Esophagus squamous epithelium (tissue), 4 donors: ENCODE data around the gene PRR14.

ENCODE experiments used
- POLR2A ChIP-seq, 4 donors: fragments of 450-650 bp; IDR thresholded peaks; one replicate each; pipeline ENCODE4 v1.6.1; 2017; ENCODE audit warnings: antibody characterized with exemption in 4 of 4, mild to moderate bottlenecking in 4 of 4, moderate library complexity in 3 of 4
- TF ChIP-seq, protein P1 (sequence below), 6 experiments: fragments of 450-650 bp in 4 of 6; fragments of 200-600 bp in 2 of 6; sonication (generic) in 2 of 6; IDR thresholded peaks; one replicate each; pipeline ENCODE4 v1.5.1; 2016 to 2019; ENCODE audit warnings: antibody characterized with exemption in 6 of 6, mild to moderate bottlenecking in 4 of 6, moderate library complexity in 4 of 6

DNA sequence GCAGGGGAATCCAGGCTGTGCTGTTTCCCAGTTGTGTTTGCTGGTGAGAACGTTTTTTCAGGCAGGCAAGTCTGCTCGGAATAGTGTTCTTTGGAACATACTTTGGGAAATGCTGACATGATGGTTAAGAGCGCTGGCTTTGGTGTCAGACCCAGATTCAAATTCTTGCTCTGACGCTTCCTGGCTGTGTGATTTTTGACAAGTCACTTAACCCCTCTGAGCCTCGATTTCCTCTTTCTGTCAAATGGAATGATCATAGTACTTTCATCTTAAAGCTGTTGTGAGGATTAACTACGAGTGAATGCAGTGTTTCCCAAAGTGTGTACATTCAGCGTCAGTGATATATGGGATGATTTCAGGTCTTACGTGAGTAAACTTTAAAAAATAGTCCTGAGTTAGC, 12.3 kb downstream of the PRR14 start:
- TF ChIP-seq, protein P1, sequence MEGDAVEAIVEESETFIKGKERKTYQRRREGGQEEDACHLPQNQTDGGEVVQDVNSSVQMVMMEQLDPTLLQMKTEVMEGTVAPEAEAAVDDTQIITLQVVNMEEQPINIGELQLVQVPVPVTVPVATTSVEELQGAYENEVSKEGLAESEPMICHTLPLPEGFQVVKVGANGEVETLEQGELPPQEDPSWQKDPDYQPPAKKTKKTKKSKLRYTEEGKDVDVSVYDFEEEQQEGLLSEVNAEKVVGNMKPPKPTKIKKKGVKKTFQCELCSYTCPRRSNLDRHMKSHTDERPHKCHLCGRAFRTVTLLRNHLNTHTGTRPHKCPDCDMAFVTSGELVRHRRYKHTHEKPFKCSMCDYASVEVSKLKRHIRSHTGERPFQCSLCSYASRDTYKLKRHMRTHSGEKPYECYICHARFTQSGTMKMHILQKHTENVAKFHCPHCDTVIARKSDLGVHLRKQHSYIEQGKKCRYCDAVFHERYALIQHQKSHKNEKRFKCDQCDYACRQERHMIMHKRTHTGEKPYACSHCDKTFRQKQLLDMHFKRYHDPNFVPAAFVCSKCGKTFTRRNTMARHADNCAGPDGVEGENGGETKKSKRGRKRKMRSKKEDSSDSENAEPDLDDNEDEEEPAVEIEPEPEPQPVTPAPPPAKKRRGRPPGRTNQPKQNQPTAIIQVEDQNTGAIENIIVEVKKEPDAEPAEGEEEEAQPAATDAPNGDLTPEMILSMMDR (IDR thresholded peaks at IDR 0.05), result no peak
- no peak for TF ChIP-seq POLR2A (IDR thresholded peaks at IDR 0.05)
